GM12878 (cell line): Measurements from ENCODE around the gene CSNK1G1. TPM values are rescaled to one million over a fixed set of nuclear protein-coding genes. Genes with fewer than 3 reads are reported as not detected.

Experiments used
- ATAC-seq: fragments of 200-7000 bp; cut with Tn5 transposase; 3 replicates; pipeline ENCODE4 v1.9.1; 2020; ENCODE audit warnings: mild to moderate bottlenecking, moderate library complexity
- BruUV-seq: library from RNA; stranded (reverse); fragments of 400-500 nt; replicated peaks from 2 replicates; lab custom pipeline; 2021; lab: Mats Ljungman, UMichigan
- CTCF ChIA-PET: fragments of 300-600 bp; sonication (Branson Sonifier 250); formaldehyde crosslinking; extraction: SDS; loops from one replicate; lab custom pipeline; 2021; ENCODE audit warnings: inconsistent platforms; lab: Yijun Ruan, JAX
- POLR2A ChIA-PET: fragments of 350-600 bp; formaldehyde crosslinking; extraction: SDS; loops from one replicate; lab custom pipeline; 2021; ENCODE audit warnings: inconsistent platforms; lab: Charles Lee
- RAD21 ChIA-PET: fragments of 300-600 bp; sonication (Branson Sonifier 250); formaldehyde crosslinking; loops from one replicate; lab custom pipeline; 2023; ENCODE audit warnings: antibody characterized with exemption; ENCODE audit not compliant: unreplicated experiment; lab: Charles Lee
- SMC1A ChIA-PET: fragments of 300-600 bp; sonication (Branson Sonifier 250); formaldehyde crosslinking; loops from one replicate; lab custom pipeline; 2023; ENCODE audit not compliant: unreplicated experiment, uncharacterized antibody; lab: Charles Lee
- DNase-seq: peaks from one replicate; pipeline ENCODE4 v3.0.0-alpha.2; 2011; ENCODE audit warnings: low read depth, low spot score
- FAIRE-seq: peaks from 3 replicates; lab custom pipeline; 2011; peaks lifted over from hg19 to GRCh38; lab: Jason Lieb, UNC
- H2AFZ ChIP-seq: 2 replicates; pipeline ENCODE4 v1.6.0; 2011; ENCODE audit warnings: low read depth, low read length, control low read depth; ENCODE audit not compliant: control insufficient read depth
- H3K27ac ChIP-seq: 2 replicates; pipeline ENCODE4 v1.5.1; 2011; ENCODE audit warnings: control low read depth; ENCODE audit not compliant: control insufficient read depth, insufficient read depth
- H3K27me3 ChIP-seq, 2 experiments: replicated peaks in 1 of 2; 2 replicates each; pipeline versions ENCODE4 v1.6.0 to v1.6.1; 2011; ENCODE audit warnings: low read length in 1 of 2; ENCODE audit not compliant: control insufficient read depth in 2 of 2, insufficient read depth in 2 of 2
- H3K36me3 ChIP-seq, 2 experiments: 2 replicates each; pipeline ENCODE4 v1.5.1; 2011; ENCODE audit warnings: low read length in 1 of 2; ENCODE audit not compliant: control insufficient read depth in 2 of 2, insufficient read depth in 2 of 2
- H3K4me1 ChIP-seq: 2 replicates; pipeline ENCODE4 v1.6.1; 2011; ENCODE audit warnings: mild to moderate bottlenecking, low read length, moderate library complexity, mixed read lengths; ENCODE audit not compliant: control insufficient read depth, insufficient read depth
- H3K4me2 ChIP-seq: 2 replicates; pipeline ENCODE4 v1.6.0; 2011; ENCODE audit warnings: control low read depth; ENCODE audit not compliant: control insufficient read depth, insufficient read depth
- H3K4me3 ChIP-seq: fragments of 200-600 bp; sonication (generic); 2 replicates; pipeline ENCODE4 v1.5.1; 2016
- H3K79me2 ChIP-seq: 2 replicates; pipeline ENCODE4 v1.6.0; 2011; ENCODE audit warnings: low read length; ENCODE audit not compliant: control insufficient read depth, insufficient read depth
- H3K9ac ChIP-seq: 2 replicates; pipeline ENCODE4 v1.8.0; 2011; ENCODE audit warnings: low read length, control low read depth, mixed read lengths; ENCODE audit not compliant: control insufficient read depth, insufficient read depth
- H3K9me3 ChIP-seq: replicated peaks from 3 replicates; pipeline ENCODE4 v1.5.1; 2011; ENCODE audit warnings: mild to moderate bottlenecking, low read length; ENCODE audit not compliant: control insufficient read depth, insufficient read depth
- H4K20me1 ChIP-seq: 2 replicates; pipeline ENCODE4 v1.6.0; 2011; ENCODE audit not compliant: control insufficient read depth, insufficient read depth
- ATF3 ChIP-seq: IDR thresholded peaks from 2 replicates; pipeline ENCODE4 v1.6.1; 2011; ENCODE audit warnings: low read depth, mild to moderate bottlenecking, low read length, moderate library complexity, borderline replicate concordance; ENCODE audit errors: extremely low read depth
- IKZF1 ChIP-seq: fragments of 450-650 bp; conservative IDR thresholded peaks from 2 replicates; pipeline ENCODE4 v1.6.1; 2017; ENCODE audit warnings: antibody characterized with exemption, mild to moderate bottlenecking
- IRF4 ChIP-seq: IDR thresholded peaks from 2 replicates; pipeline ENCODE4 v1.6.1; 2011; ENCODE audit warnings: low read depth, low read length
- KLF5 ChIP-seq: fragments of 450-650 bp; IDR thresholded peaks from 2 replicates; pipeline ENCODE4 v1.6.1; 2014; ENCODE audit warnings: mild to moderate bottlenecking; ENCODE audit not compliant: partially characterized antibody
- MEF2B ChIP-seq: fragments of 450-650 bp; IDR thresholded peaks from 2 replicates; pipeline ENCODE4 v1.6.1; 2018; ENCODE audit warnings: mild to moderate bottlenecking, moderate library complexity; ENCODE audit not compliant: partially characterized antibody, poor library complexity, severe bottlenecking
- MYB ChIP-seq: fragments of 150-350 bp; IDR thresholded peaks from 2 replicates; pipeline ENCODE4 v1.6.1; 2014; ENCODE audit warnings: mild to moderate bottlenecking, low read depth, low read length, borderline replicate concordance
- NKRF ChIP-seq: fragments of 450-650 bp; conservative IDR thresholded peaks from 2 replicates; pipeline ENCODE4 v1.6.1; 2017; ENCODE audit warnings: mild to moderate bottlenecking, moderate library complexity
- NR2C1 ChIP-seq: fragments of 450-650 bp; IDR thresholded peaks from 2 replicates; pipeline ENCODE4 v1.6.1; 2017; ENCODE audit warnings: antibody characterized with exemption, mild to moderate bottlenecking, moderate library complexity
- RAD21 ChIP-seq: IDR thresholded peaks from 2 replicates; pipeline ENCODE4 v1.6.1; 2011; ENCODE audit warnings: mild to moderate bottlenecking, low read depth, low read length, moderate library complexity; ENCODE audit not compliant: insufficient read depth
- RBBP5 ChIP-seq: fragments of 200-600 bp; sonication (generic); conservative IDR thresholded peaks from 2 replicates; pipeline ENCODE4 v1.6.1; 2016
- SIN3A ChIP-seq: IDR thresholded peaks from 2 replicates; pipeline ENCODE4 v1.6.1; 2012; ENCODE audit warnings: low read depth, low read length, improper control_type of control experiment
- SMARCA5 ChIP-seq: fragments of 450-650 bp; IDR thresholded peaks from 2 replicates; pipeline ENCODE4 v1.6.1; 2017; ENCODE audit warnings: mild to moderate bottlenecking
- ZBED1 ChIP-seq: IDR thresholded peaks from 2 replicates; pipeline ENCODE4 v1.6.1; 2016; ENCODE audit warnings: borderline replicate concordance
- WGBS: methylation state at CpG from one replicate; pipeline ENCODE4 v1.1.6; 2016; ENCODE audit warnings: low lambda C conversion rate; ENCODE audit not compliant: insufficient replicate concordance, insufficient coverage; ENCODE audit errors: missing lambda C conversion rate; 5-methylcytosine and 5-hydroxymethylcytosine counted together
- in situ Hi-C: fragments of 300-500 bp; cut with MboI; formaldehyde crosslinking; loops from 9 replicates; pipeline ENCODE4 v1.14.3; 2018; ENCODE audit warnings: mixed read lengths
- intact Hi-C: fragments of 100-400 bp; cut with micrococcal nuclease; formaldehyde crosslinking; loops from one replicate; pipeline ENCODE4 v1.14.2; 2022; ENCODE audit not compliant: unreplicated experiment
- polyA plus RNA-seq, 11 experiments: library from polyadenylated mRNA; depleted of rRNA in 4 of 11; unstranded in 6 of 11; stranded (reverse) in 5 of 11; fragments of >200 nt; fragmentation: Nextera tagmentation in 4 of 11; fragmentation: Illumina TruSeq in 1 of 11; extraction: Ambion mirVana in 4 of 11; extraction: Trizol in 1 of 11; gene quantifications; 1 replicate in 1 of 11; 2 replicates in 10 of 11; pipeline versions ENCODE4 v1.2.1 to v1.2.3, GENCODE V29; 2011 to 2016; ENCODE audit warnings: inconsistent platforms in 2 of 11, missing spikeins in 2 of 11, low read depth in 1 of 11
- total RNA-seq, 4 experiments: library from RNA; depleted of rRNA in 3 of 4; stranded (reverse); fragments of >200 nt in 3 of 4; fragmentation: Illumina TruSeq in 1 of 4; extraction: Trizol in 1 of 4; gene quantifications; 2 replicates each; pipeline versions ENCODE4 v1.2.1 to v1.2.3, GENCODE V29; 2013 to 2021

CSNK1G1 gene
- total and polyA plus RNA-seq, 10 of the 15 experiments (the other 5 are each of a cell fraction or from before 2014, with no cell fraction given): 6.1 to 23.4 (median 15.3) TPM

GRCh38 chr15:64369078-64369607 is 13.2 kb upstream of the CSNK1G1 start:
- in situ Hi-C loops (no loop called here), intact Hi-C loops (no loop called here)
- CTCF ChIA-PET: interaction anchor here (0.6 to 1.7 kb wide), 4 partner anchors 18 to 657 kb away, joined by 3 to 4 read pairs (median 3); partner anchors contain the start of gene TRIP4
- POLR2A ChIA-PET: interaction anchor here (0.8 to 1.2 kb wide), 3 partner anchors 9 to 233 kb away, joined by 3 to 5 read pairs (median 5); no protein-coding TSS in a partner anchor
- H3K9ac ChIP-seq: no peak overlapping the region
- H3K4me2 ChIP-seq: no peak overlapping the region
- RAD21 ChIA-PET: interaction anchor here (1.1 kb wide), 1 partner anchor 282 kb away, joined by 6 read pairs; no protein-coding TSS in a partner anchor
- H3K4me3 ChIP-seq: no peak overlapping the region
- no peaks in the 10 kb centered on the region for H3K9me3 ChIP-seq
- H3K4me1 ChIP-seq: peaks cover 6% of the 10 kb centered on the region; the same call in 1 of the 2 replicates
- H3K27me3 ChIP-seq: no peaks in the 10 kb centered on the region
- peaks cover 0 to 8% of the 10 kb centered on the region in 2 experiments; a peak in 1 of 4 replicates for H3K36me3 ChIP-seq
- no peak overlapping the region for H2AFZ ChIP-seq
- no peaks in the 10 kb centered on the region; the same call in 1 of the 2 replicates for H3K79me2 ChIP-seq
- H4K20me1 ChIP-seq: no peaks in the 10 kb centered on the region
- FAIRE-seq (no peak), ATAC-seq (no peak), DNase-seq (no peak)
- no TSS peak for BruUV-seq
- SMC1A ChIA-PET: interaction anchor here (0.6 to 1.3 kb wide), 8 partner anchors 9 to 121 kb away, joined by 3 to 6 read pairs (median 4); partner anchors contain the start of gene TRIP4
- 100% methylated on average over 2 of the region's 2 CpGs for WGBS
- H3K27ac ChIP-seq: no peak overlapping the region
- no peak for TF ChIP-seq IKZF1
- no peak for TF ChIP-seq NKRF

GRCh38 chr15:64361259-64361658 is 5.3 kb upstream of the CSNK1G1 start:
- CTCF ChIA-PET: no interaction called here
- Histone ChIP-seq H3K36me3 (no peaks in the 10 kb centered on the region; a peak in 3 of 4 replicates), H3K4me2 (no peak overlapping the region), H3K27ac (no peak overlapping the region), H3K27me3 (no peaks in the 10 kb centered on the region), H3K79me2 (no peaks in the 10 kb centered on the region), H3K4me3 (no peak overlapping the region), H4K20me1 (no peaks in the 10 kb centered on the region), H3K4me1 (no peaks in the 10 kb centered on the region), H3K9ac (no peak overlapping the region), H3K9me3 (no peaks in the 10 kb centered on the region), H2AFZ (no peak overlapping the region)
- in situ Hi-C loops (no loop called here), intact Hi-C loops (no loop called here)
- SMC1A ChIA-PET: interaction anchor here (0.6 to 1.7 kb wide), 4 partner anchors 8 to 141 kb away, joined by 3 to 4 read pairs (median 4); no protein-coding TSS in a partner anchor
- WGBS: 79% methylated on average over 4 of the region's 4 CpGs
- RAD21 ChIA-PET: no interaction called here
- POLR2A ChIA-PET: interaction anchor here (0.5 to 0.7 kb wide), 2 partner anchors 26 to 139 kb away, joined by 5 to 9 read pairs; partner anchors contain the start of gene TRIP4
- no peak for TF ChIP-seq NR2C1
- TF ChIP-seq ZBED1: no peak
- no peak for TF ChIP-seq SMARCA5
- no peak for TF ChIP-seq KLF5
- no peak for TF ChIP-seq SIN3A
- TF ChIP-seq RBBP5: no peak
- TF ChIP-seq RAD21: no peak
- no peak for TF ChIP-seq ATF3
- TF ChIP-seq IRF4: no peak
- TF ChIP-seq MYB: no peak
- TF ChIP-seq MEF2B: no peak
- ATAC-seq (no peak), DNase-seq (no peak), FAIRE-seq (no peak)
- BruUV-seq: no TSS peak
